ENCODE results near the gene POLR1G. TPM values are rescaled to one million over a fixed set of nuclear protein-coding genes. Genes with fewer than 3 reads are reported as not detected.

The POLR1G gene
- total and polyA plus RNA-seq, 9 of the 15 experiments (the other 6 are each of a cell fraction or from before 2014, with no cell fraction given): 3.0 to 50.1 (median 27.4) TPM

DNA sequence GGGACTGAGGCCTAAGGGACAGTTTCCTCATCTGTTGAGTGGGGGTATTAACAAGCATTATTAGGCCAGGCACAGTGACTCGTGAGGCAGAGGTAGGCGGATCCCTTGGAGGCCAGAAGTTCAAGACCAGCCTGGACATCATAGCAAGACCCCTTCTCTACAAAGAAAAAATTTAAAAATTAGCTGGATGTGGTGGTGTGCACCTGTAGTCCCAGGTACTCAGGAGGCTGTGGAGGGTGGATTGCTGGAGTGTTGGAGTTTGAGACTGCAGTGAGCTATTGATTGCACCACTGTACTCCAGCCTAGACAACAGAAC, 50.0 kb downstream of the POLR1G start (continued):
- TF ChIP-seq ZNF324 (CRISPR knock-in tag; IDR thresholded peaks at IDR 0.05) (no peak), ZNF121 (CRISPR knock-in tag; conservative IDR thresholded peaks at IDR 0.05) (peak; percentile 99), POLR2B (IDR thresholded peaks at IDR 0.05; ENCODE audit: low read depth, partially characterized antibody) (no peak), PHB2 (IDR thresholded peaks at IDR 0.05; ENCODE audit: low read depth) (no peak), RBM25 (IDR thresholded peaks at IDR 0.05; ENCODE audit: low read depth, low read length, severe bottlenecking) (peak; percentile 55), ZNF507 (tag; conservative IDR thresholded peaks at IDR 0.05) (no peak), ADNP (tag; IDR thresholded peaks at IDR 0.05) (peak; percentile 29; the same call in 1 of the 2 replicates), SMARCA5 (IDR thresholded peaks at IDR 0.05) (0 out of 2 replicates have a peak, but pooled peaks have one; percentile 33), MIER1 (IDR thresholded peaks at IDR 0.05; ENCODE audit: low read depth) (no peak), ZFP1 (CRISPR knock-in tag; IDR thresholded peaks at IDR 0.05) (no peak), ZNF551 (CRISPR knock-in tag; IDR thresholded peaks at IDR 0.05) (no peak), ZNF143 (CRISPR knock-in tag; IDR thresholded peaks at IDR 0.05) (0 out of 2 replicates have a peak, but pooled peaks have one; percentile 41), CHD2 (IDR thresholded peaks at IDR 0.05; ENCODE audit: low read depth, low read length) (no peak), ZNF583 (CRISPR knock-in tag; IDR thresholded peaks at IDR 0.05) (no peak), POLR2AphosphoS5 (IDR thresholded peaks at IDR 0.05; ENCODE audit: control insufficient read depth, insufficient read depth, low read depth, low read length) (no peak), SRSF7 (optimal IDR thresholded peaks at IDR 0.05; ENCODE audit: low read depth, low read length) (no peak), ZNF408 (CRISPR knock-in tag; IDR thresholded peaks at IDR 0.05; ENCODE audit: low read depth) (no peak), PRPF4 (IDR thresholded peaks at IDR 0.05; ENCODE audit: insufficient read depth, low read depth, low read length, poor library complexity, severe bottlenecking) (no peak), ZKSCAN3 (CRISPR knock-in tag; IDR thresholded peaks at IDR 0.05) (no peak), KDM1A (IDR thresholded peaks at IDR 0.05) (0 out of 4 replicates have a peak, but pooled peaks of 1 of the 2 experiments have one; percentile 42), TCF7L2 (IDR thresholded peaks at IDR 0.05; ENCODE audit: low read depth, low read length) (no peak)
- TF ChIP-seq, protein P1, sequence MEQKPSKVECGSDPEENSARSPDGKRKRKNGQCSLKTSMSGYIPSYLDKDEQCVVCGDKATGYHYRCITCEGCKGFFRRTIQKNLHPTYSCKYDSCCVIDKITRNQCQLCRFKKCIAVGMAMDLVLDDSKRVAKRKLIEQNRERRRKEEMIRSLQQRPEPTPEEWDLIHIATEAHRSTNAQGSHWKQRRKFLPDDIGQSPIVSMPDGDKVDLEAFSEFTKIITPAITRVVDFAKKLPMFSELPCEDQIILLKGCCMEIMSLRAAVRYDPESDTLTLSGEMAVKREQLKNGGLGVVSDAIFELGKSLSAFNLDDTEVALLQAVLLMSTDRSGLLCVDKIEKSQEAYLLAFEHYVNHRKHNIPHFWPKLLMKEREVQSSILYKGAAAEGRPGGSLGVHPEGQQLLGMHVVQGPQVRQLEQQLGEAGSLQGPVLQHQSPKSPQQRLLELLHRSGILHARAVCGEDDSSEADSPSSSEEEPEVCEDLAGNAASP (IDR thresholded peaks at IDR 0.05): no peak
- TF ChIP-seq, protein P2, sequence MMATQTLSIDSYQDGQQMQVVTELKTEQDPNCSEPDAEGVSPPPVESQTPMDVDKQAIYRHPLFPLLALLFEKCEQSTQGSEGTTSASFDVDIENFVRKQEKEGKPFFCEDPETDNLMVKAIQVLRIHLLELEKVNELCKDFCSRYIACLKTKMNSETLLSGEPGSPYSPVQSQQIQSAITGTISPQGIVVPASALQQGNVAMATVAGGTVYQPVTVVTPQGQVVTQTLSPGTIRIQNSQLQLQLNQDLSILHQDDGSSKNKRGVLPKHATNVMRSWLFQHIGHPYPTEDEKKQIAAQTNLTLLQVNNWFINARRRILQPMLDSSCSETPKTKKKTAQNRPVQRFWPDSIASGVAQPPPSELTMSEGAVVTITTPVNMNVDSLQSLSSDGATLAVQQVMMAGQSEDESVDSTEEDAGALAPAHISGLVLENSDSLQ (IDR thresholded peaks at IDR 0.05): no peak
- TF ChIP-seq, protein P3, sequence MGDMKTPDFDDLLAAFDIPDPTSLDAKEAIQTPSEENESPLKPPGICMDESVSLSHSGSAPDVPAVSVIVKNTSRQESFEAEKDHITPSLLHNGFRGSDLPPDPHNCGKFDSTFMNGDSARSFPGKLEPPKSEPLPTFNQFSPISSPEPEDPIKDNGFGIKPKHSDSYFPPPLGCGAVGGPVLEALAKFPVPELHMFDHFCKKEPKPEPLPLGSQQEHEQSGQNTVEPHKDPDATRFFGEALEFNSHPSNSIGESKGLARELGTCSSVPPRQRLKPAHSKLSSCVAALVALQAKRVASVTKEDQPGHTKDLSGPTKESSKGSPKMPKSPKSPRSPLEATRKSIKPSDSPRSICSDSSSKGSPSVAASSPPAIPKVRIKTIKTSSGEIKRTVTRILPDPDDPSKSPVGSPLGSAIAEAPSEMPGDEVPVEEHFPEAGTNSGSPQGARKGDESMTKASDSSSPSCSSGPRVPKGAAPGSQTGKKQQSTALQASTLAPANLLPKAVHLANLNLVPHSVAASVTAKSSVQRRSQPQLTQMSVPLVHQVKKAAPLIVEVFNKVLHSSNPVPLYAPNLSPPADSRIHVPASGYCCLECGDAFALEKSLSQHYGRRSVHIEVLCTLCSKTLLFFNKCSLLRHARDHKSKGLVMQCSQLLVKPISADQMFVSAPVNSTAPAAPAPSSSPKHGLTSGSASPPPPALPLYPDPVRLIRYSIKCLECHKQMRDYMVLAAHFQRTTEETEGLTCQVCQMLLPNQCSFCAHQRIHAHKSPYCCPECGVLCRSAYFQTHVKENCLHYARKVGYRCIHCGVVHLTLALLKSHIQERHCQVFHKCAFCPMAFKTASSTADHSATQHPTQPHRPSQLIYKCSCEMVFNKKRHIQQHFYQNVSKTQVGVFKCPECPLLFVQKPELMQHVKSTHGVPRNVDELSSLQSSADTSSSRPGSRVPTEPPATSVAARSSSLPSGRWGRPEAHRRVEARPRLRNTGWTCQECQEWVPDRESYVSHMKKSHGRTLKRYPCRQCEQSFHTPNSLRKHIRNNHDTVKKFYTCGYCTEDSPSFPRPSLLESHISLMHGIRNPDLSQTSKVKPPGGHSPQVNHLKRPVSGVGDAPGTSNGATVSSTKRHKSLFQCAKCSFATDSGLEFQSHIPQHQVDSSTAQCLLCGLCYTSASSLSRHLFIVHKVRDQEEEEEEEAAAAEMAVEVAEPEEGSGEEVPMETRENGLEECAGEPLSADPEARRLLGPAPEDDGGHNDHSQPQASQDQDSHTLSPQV (IDR thresholded peaks at IDR 0.05): no peak

All from K562 (cell line).